Measurements from ENCODE around the gene DCBLD2.
"Not testable (repeated sequence)": the region's sequence is repeated elsewhere in the genome, so short reads cannot be mapped to it uniquely, and the experiment has no call there.

The DCBLD2 gene

GRCh38 chr3:98890965-98891910 lies 10.3 kb downstream of the DCBLD2 start:
- DNase-seq, result no peak

GRCh38 chr3:98890181-98890835 lies 11.2 kb downstream of the DCBLD2 start:
- DNase-seq, result no peak

- DNase-seq, result no peak
These were observed 13.8 kb downstream of the DCBLD2 start for GRCh38 chr3:98887684-98888083.

DNA sequence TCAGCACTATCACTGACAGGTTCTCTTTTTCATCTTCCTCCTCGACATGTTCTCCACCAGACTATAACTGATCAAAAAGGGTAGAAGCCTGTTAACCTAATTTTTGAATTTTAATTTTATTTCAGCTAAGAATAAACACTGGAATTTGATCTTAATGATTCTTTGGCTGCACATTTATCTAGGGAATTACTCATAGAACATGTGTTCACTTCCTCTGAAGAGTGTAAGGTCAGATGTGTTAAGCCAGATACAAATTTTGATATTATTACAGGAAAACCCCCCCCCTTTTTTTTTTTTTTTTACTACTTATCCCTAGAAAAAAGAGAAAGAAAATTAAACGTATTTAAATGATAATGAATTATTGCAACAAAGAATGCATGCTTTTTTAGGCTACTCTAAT lies 15.0 kb downstream of the DCBLD2 start:
- DNase-seq, result no peak

DNA sequence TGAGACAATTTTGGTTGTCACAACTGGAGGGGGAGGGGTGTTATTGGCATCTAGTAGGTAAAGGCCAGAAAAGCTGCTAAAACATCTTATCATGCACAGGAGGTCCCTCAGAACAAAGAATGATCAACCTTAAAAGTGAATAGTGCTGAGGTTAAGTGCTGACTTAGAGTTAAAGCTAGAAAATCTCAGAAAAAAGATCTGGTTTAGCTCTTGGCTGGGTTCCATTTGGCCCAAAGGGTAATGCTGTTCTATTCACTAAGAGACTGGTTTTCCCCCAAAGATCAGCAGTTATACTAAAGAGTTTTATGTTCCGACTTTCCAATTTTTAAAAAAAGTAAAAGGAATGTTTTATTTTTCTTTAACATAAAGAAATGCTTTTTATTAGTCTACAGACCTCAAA lies 15.6 kb downstream of the DCBLD2 start:
- DNase-seq, result no peak

- DNase-seq, result no peak
These were observed 16.7 kb downstream of the DCBLD2 start for GRCh38 chr3:98884675-98885371.

DNA sequence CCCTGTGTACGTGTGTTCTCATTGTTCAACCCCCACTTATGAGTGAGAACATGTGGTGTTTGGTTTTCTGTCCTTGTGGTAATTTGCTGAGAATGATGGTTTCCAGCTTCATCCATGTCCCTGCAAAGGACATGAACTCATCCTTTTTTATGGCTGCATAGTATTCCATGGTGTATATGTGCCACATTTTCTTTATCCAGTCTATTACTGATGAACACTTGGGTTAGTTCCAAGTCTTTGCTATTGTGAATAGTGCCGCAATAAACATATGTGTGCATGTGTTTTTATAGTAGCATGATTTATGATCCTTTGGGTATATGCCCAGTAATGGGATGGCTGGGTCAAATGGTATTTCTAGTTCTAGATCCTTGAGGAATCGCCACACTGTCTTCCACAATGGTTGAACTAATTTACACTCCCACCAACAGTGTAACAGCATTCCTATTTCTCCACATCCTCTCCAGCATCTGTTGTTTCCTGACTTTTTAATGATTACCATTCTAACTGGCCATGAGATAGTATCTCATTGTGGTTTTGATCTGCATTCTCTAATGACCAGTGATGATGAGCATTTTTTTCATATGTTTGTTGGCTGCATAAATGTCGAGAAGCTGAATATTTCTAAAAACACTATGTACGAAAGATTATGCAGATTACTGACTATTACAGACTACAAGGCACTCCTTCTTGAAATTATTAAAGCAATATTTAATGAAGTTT lies 18.7 kb downstream of the DCBLD2 start:
- DNase-seq, result not testable (repeated sequence)

GRCh38 chr3:98877132-98877531 lies 24.4 kb downstream of the DCBLD2 start:
- no peak for DNase-seq

DNA sequence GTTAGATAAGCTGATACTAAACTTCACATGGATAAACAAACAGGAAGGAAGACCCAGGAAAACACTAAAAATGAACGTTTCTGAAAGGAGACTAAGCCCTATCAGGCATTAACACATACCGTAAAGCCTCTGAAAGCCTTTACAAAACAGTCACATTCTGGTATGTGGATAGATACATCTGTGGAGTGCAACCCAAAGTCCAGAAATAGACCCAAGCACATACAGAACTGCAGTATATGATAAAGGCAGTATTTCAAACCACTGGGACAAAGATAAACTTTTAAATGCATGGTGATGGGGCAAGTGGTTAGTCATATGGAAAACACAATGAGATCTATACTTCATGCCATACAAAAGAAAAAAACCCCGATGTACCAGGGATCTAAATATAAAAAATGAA lies 26.0 kb downstream of the DCBLD2 start:
- DNase-seq, result no peak

DNA sequence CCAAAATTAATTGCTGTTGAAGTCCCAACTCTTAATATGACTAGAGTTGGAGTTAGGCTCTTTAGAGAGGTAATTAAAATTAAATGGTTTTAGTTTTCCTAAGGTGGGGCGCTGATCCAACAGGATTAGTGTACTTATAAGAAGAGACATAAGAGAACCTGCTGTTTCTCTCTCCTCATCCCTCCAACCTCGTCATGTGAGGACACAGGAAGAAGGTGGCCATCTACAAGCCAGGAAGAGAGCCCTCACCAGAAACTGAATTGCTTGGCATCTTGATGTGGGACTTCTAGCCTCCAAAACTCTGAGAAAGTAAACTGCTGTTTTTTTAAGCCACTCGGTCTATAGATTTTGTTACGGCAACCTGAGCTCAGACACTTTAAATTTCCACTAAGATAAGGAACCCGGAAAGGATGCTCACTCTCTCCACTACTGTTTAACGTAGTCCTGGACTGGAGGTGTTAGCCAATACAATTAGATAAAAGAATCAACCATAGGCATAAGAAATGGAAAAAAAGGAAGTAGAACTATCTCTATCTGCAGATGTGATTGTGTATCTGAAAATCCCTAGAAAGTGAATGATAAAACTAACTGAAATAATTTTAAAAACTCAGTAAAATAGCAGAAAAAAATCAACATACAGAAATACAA lies 26.8 kb downstream of the DCBLD2 start:
- no peak for DNase-seq

- DNase-seq, result no peak
These were observed 32.1 kb downstream of the DCBLD2 start for GRCh38 chr3:98869391-98869790.

- not testable (repeated sequence) for DNase-seq
These were observed 43.5 kb downstream of the DCBLD2 start for GRCh38 chr3:98857971-98858370.

GRCh38 chr3:98857258-98857657 lies 44.2 kb downstream of the DCBLD2 start:
- not testable (repeated sequence) for DNase-seq

- DNase-seq, result no peak
These were observed 44.8 kb downstream of the DCBLD2 start for GRCh38 chr3:98856724-98857123.

- no peak for DNase-seq
These were observed 45.6 kb downstream of the DCBLD2 start for GRCh38 chr3:98855806-98856400.

GRCh38 chr3:98848108-98848507 lies 53.4 kb downstream of the DCBLD2 start:
- DNase-seq, result no peak

DNA sequence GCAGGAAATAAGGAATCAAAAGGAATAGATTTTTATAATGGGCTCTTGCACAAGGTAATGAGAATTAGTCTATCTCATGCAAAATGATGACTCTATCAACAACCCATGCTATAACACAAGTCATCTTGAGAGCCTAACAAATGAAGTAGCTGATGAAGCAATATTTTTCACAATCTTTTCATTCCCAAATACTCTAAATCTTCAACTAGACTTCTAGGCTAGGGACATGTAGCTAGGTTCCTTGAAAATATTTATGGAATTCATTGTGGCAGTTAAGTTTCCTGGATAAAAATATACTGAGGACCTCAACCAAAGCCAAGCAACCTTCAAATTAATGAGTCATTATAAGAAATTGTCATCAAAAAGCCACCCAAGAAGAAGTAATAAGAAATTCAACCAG lies 55.4 kb downstream of the DCBLD2 start:
- no peak for DNase-seq

DNA sequence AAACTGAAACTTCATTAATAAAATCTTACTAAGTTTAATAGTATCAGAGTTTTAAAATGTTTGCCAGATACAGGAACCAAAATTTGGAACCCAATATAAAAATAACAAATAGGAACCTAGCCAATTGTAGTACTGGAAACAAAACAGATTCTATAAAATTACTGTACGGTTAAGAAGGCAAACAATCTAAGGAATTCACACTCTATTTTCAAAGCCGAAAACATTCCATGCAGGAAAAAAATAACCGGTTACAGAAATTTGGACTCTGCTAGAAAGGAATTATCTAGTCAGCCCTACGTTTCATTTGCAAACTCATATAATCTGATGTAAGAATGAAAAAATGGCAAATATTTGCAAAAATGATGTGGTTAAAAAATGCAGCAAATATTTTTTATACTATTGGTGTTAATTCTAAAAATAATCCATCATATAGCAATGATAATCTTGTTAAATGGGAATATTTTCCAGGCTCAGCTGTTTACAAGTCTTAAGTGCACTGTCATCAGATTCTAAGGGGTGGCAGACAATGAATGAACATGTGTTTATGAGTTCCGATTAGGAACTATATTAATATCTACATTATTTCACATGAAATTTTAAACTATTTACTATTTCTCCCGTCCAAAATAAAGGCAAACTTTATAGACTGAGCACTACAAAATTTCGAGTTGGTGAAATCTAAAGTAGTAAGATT lies 58.1 kb downstream of the DCBLD2 start:
- DNase-seq, result no peak

GRCh38 chr3:98839846-98840245 lies 61.6 kb downstream of the DCBLD2 start:
- no peak for DNase-seq

GRCh38 chr3:98831060-98831459 lies 70.4 kb downstream of the DCBLD2 start:
- not testable (repeated sequence) for DNase-seq

- DNase-seq, result no peak
These were observed 72.2 kb downstream of the DCBLD2 start for GRCh38 chr3:98829246-98829832.
